Astrocyte of the spinal cord (primary cell): ENCODE data around the gene CACNA1B.

Source experiments
- DNase-seq: peaks from one replicate; pipeline ENCODE4 v3.0.0; 2011; ENCODE audit warnings: low read depth, low spot score
- H3K4me3 ChIP-seq: 2 replicates; pipeline ENCODE4 v1.5.1; 2011; ENCODE audit warnings: low read depth, mild to moderate bottlenecking, low read length, moderate library complexity
- CTCF ChIP-seq: IDR thresholded peaks from 2 replicates; pipeline ENCODE4 v1.5.1; 2012; ENCODE audit warnings: low read depth, mild to moderate bottlenecking, low read length, inconsistent platforms
- in situ Hi-C: cut with HindIII; loops from 2 replicates; pipeline ENCODE4 v1.10.0; 2017; ENCODE audit warnings: low sequenced_read_pairs

Gene CACNA1B

DNA sequence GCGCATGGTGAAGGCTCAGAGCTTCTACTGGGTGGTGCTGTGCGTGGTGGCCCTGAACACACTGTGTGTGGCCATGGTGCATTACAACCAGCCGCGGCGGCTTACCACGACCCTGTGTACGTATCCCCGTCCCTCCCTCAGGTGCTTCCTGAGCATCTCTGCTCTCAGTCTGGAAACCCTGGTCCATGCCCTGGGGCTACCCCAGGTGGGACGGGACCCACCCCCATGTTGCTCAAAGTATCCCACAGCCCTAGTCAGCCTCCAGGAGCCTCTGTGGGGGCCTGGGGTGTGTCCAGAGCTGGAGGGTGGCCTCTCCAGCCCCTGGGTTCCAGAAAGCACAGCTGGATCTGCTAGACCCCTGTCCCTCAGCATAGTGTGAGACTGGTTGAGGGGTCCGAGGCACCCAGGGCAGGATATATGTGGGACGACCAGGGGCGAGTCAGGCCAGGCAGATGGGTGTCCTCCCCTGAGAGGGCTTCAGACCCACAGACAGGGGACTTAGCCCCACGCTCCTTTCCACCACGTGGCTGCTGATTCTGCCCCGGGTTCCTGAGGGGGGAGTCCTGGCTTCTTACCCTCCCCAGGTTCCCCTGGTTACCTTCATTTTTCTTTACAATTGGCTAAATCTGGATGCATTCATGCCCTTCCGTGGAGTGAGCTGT, 94.0 kb downstream of the CACNA1B start:
- TF ChIP-seq CTCF = no peak
- in situ Hi-C loops = no loop called here

GRCh38 chr9:137972355-137972987, 94.9 kb downstream of the CACNA1B start:
- no peak for TF ChIP-seq CTCF
- no peak for DNase-seq

More for the DNA sequence above, 94.0 kb downstream of the CACNA1B start:
- no peak overlapping the region for H3K4me3 ChIP-seq
- no peak for DNase-seq

GRCh38 chr9:137972988-137973470, 95.4 kb downstream of the CACNA1B start:
- H3K4me3 ChIP-seq = no peak overlapping the region
- no peak for DNase-seq
- no peak for TF ChIP-seq CTCF
- in situ Hi-C loops = no loop called here

More at GRCh38 chr9:137972355-137972987, 94.9 kb downstream of the CACNA1B start:
- no peak overlapping the region for H3K4me3 ChIP-seq
- in situ Hi-C loops = no loop called here

DNA sequence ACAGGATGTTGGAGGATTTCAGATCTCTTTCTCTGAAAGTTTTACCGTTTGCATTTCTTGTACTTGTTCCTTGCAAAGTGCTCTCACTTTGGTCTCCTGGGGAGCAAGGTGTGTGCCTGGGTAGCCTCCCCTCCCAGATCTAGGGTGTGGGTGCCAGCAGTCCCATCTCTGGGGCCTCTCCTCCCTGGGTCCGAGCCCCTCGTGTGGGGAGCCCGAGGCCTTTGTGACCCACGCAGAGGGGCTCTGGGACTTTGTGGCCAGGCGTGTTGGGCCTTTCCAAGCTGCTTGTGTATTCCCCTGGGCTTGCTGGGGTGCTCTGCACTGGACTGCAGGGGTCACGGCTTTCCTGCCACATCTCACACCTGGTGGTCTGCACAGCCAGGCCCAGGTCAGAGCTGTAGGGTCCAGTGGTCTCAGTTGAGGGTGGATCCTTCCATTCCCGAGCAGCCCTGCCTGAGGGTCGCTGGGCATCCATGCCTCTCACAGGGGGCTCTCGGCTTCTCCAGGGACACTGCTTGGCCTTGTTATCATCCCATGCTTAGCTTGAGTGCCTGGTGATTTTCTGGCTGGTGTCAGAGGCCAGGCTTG, 96.3 kb downstream of the CACNA1B start:
- no peak for TF ChIP-seq CTCF
- H3K4me3 ChIP-seq = no peak overlapping the region
- DNase-seq = no peak
- in situ Hi-C loops = no loop called here

- TF ChIP-seq CTCF = no peak
- in situ Hi-C loops = no loop called here
- no peak for DNase-seq
- H3K4me3 ChIP-seq = no peak overlapping the region
Observed at GRCh38 chr9:137974746-137975526, 97.4 kb downstream of the CACNA1B start.

DNA sequence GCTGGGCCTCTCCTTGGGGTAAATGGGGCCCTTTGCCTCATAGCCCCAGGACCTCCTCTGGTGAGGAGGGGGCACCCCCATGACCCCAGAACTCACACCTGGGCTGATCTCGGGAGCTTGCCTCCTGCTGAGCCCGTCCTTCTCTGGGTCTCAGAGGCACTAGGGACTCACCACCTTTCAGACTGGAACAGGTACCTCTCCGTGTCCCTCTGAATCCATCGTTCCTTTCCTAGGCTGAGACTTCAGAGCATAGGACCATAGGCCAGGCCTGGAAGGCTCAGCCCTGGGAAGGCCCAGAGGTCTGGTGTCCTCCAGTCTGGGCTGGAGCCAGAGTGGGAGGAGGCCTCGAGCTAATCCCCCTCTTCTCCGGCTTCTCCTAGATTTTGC, 97.9 kb downstream of the CACNA1B start:
- H3K4me3 ChIP-seq = no peak overlapping the region
- in situ Hi-C loops = no loop called here
- DNase-seq = no peak
- no peak for TF ChIP-seq CTCF
